GM12873 (cell line): ENCODE results near the gene PLEKHH3.
A peak's percentile ranks its signal among the peaks of the same experiment; 100 is the strongest.

Experiments
- TF ChIP-seq, protein P1 (sequence below): IDR thresholded peaks from 2 replicates; pipeline ENCODE4 v1.5.1; 2012; ENCODE audit warnings: low read depth, mild to moderate bottlenecking, moderate library complexity, low read length, control low read depth; ENCODE audit not compliant: insufficient read depth; ENCODE audit errors: missing control alignments

The PLEKHH3 gene

GRCh38 chr17:42676424-42677011 is at the start of gene PLEKHH3:
PLEKHH3 (minus strand) TSS chr17:42676994; CDS start chr17:42676563, 431 bp downstream.
- TF ChIP-seq, protein P1, sequence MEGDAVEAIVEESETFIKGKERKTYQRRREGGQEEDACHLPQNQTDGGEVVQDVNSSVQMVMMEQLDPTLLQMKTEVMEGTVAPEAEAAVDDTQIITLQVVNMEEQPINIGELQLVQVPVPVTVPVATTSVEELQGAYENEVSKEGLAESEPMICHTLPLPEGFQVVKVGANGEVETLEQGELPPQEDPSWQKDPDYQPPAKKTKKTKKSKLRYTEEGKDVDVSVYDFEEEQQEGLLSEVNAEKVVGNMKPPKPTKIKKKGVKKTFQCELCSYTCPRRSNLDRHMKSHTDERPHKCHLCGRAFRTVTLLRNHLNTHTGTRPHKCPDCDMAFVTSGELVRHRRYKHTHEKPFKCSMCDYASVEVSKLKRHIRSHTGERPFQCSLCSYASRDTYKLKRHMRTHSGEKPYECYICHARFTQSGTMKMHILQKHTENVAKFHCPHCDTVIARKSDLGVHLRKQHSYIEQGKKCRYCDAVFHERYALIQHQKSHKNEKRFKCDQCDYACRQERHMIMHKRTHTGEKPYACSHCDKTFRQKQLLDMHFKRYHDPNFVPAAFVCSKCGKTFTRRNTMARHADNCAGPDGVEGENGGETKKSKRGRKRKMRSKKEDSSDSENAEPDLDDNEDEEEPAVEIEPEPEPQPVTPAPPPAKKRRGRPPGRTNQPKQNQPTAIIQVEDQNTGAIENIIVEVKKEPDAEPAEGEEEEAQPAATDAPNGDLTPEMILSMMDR = no peak

- TF ChIP-seq, protein P1 = no peak
Observed at GRCh38 chr17:42725143-42725542, 48.3 kb upstream of the PLEKHH3 start.

DNA sequence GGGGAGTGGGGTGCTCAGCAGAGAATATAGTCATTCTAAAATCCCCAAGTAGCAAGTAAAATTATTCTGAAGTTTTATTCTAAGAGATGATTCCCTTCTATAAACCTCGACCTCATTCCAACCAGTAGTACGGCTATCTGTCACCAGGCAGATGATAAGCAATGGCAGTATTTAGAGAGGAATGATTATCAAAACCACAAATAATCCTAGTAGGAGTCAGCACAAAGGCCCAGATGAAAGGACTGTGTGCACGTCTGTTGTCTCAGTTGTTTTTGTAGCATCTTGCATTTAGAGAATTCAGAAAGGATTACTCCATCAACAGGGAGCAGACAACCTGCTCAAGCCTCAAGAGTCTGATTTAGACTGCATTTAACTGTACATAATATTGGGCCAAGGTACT is 46.8 kb upstream of the PLEKHH3 start:
- TF ChIP-seq, protein P1 = no peak

DNA sequence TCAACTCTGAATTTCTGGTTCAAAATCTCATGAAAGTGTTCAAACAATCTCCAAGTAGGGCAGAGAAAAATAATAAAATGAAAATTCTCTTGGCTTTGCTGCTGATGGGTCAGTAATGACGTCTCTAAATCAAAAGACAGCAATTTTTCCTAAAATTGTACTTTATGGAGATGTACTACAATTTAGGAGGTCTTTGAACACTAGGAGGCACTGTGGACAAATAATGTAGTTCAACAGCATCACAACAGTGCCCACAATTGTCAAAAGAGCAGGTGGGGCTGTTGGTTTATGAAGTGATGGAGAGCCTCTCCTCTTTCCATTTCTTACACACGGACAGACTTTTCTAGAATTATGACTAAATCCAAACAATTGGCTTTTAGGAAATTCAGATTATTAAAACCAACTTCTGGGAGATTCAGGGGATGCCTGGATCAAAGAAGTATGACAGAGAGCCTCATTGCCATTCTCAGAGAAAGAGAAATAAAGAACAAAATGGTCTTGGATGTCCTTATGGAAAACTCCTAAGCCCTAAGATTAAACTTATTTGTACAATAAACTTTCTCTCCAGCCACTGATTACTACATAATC is 44.3 kb upstream of the PLEKHH3 start:
- TF ChIP-seq, protein P1 = peak; percentile 71

DNA sequence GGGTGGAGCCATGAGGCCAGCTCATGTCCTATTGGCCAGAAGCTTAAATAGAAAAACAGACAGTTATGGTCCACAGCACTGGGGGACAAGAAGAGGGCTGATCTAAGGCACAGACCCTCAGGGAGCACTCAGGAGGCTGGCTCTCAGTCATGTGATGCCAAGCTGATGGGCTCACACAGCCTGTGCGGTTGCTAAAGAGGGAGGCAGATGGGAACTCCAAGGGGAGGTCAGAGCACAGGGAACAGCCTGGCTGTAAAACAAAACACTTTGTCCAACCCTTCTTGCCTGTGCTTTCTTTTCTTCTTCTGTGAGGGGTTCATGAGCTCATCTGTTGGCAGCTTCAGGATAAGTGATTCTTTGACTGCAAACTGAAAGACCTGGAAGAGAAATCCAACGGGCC is 32.8 kb upstream of the PLEKHH3 start:
- TF ChIP-seq, protein P1 = no peak

GRCh38 chr17:42708588-42708987 is 31.8 kb upstream of the PLEKHH3 start:
- TF ChIP-seq, protein P1 = no peak

DNA sequence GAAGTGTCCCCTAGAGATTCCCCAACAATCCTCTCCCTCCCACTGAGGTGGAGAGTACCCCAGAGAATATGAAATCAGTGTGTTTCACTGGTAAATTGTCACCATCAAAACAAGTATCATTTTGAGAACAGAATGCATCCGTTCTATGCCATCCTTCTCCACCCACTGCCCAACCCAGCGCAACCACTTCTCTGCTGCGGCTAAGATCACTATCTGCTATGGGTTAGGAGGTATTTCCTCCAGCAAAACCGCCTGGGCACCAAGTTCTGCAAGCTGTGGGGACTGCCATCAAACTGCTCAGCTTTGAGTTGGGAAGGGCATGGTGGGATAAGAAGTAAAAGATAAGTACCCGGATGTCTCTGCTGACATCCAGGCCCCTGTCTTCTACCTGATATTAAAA is 29.9 kb upstream of the PLEKHH3 start:
- TF ChIP-seq, protein P1 = no peak
